Retinal pigment epithelial cell (primary cell): ENCODE results near the gene CD302.
A peak's percentile ranks its signal among the peaks of the same experiment; 100 is the strongest.
"Not testable (repeated sequence)": the region's sequence is repeated elsewhere in the genome, so short reads cannot be mapped to it uniquely, and the experiment has no call there.

Experiments used
- DNase-seq: peaks from one replicate; pipeline ENCODE4 v3.0.0-alpha.2; 2010; ENCODE audit warnings: low read depth
- H3K4me3 ChIP-seq: 2 replicates; pipeline ENCODE4 v1.5.1; 2011; ENCODE audit warnings: mild to moderate bottlenecking, low read length, control low read depth, moderate library complexity
- CTCF ChIP-seq: conservative IDR thresholded peaks from 2 replicates; pipeline ENCODE4 v1.5.1; 2011; ENCODE audit warnings: low read depth, low read length, control low read depth, inconsistent platforms

Gene CD302

GRCh38 chr2:159786938-159787337 lies 11.1 kb downstream of the CD302 start:
- H3K4me3 ChIP-seq = no peak overlapping the region
- no peak for DNase-seq
- TF ChIP-seq CTCF = no peak

GRCh38 chr2:159785195-159785594 lies 12.8 kb downstream of the CD302 start:
- no peak for DNase-seq
- H3K4me3 ChIP-seq = no peak overlapping the region
- TF ChIP-seq CTCF = no peak

- not testable (repeated sequence) for DNase-seq, H3K4me3 ChIP-seq
Measured at GRCh38 chr2:159784744-159785143, 13.3 kb downstream of the CD302 start.

- TF ChIP-seq CTCF = no peak
- no peak overlapping the region for H3K4me3 ChIP-seq
- no peak for DNase-seq
Measured at GRCh38 chr2:159783556-159783955, 14.5 kb downstream of the CD302 start.

GRCh38 chr2:159776321-159776720 lies 21.7 kb downstream of the CD302 start:
- no peak overlapping the region for H3K4me3 ChIP-seq
- DNase-seq = no peak
- peak; percentile 23 for TF ChIP-seq CTCF

- no peak for TF ChIP-seq CTCF
- no peak for DNase-seq
- no peak overlapping the region for H3K4me3 ChIP-seq
Measured at GRCh38 chr2:159775021-159775420, 23.0 kb downstream of the CD302 start.

- no peak overlapping the region for H3K4me3 ChIP-seq
- DNase-seq = no peak
- no peak for TF ChIP-seq CTCF
Measured at GRCh38 chr2:159774370-159774990, 23.5 kb downstream of the CD302 start.
